Measurements from ENCODE around the gene LCP1. TPM values are rescaled to one million over a fixed set of nuclear protein-coding genes. Genes with fewer than 3 reads are reported as not detected.

Gene LCP1
- total and polyA plus RNA-seq, 8 donors: 13.5 to 401 (median 20.4) TPM

GRCh38 chr13:46124967-46125933 is 56.7 kb downstream of the LCP1 start:
- Histone ChIP-seq H3K36me3 (peaks cover 0 to 46% of the 10 kb centered on the region in 2 donors), H3K27ac (no peak overlapping the region), H3K4me3 (no peak overlapping the region), H3K9me3 (no peaks in the 10 kb centered on the region), H3K4me1 (peaks cover 0 to 29% of the 10 kb centered on the region in 2 donors), H3K27me3 (no peaks in the 10 kb centered on the region)
- TF ChIP-seq CTCF (IDR thresholded peaks at IDR 0.05): no peak
- DNase-seq: no peak
- peak; percentile 12 for ATAC-seq
- intact Hi-C loops (cut with DNase I): no loop called here

DNA sequence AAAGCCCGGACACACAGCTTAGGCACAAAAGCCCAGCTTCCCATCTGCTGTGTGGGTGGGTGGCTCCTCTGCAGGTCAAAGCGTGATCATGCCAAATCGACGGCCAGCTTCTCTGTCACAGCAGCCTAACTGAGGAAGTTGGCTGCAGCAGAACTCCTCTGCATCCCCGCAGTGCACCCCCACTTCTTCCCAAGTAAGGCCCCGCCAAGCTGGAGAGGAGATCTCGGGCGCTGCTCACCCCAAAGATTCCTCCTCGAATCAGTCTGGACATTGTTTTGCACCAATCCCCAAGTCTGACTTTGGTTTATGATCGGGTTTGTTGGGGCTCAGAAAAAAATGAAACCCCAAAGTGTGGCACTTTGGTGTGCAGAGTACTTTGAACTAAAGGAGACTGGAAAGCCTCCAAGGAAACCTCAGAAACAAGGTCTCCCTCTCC is 57.4 kb downstream of the LCP1 start:
- H3K9me3 ChIP-seq: no peaks in the 10 kb centered on the region
- no peak for TF ChIP-seq CTCF (IDR thresholded peaks at IDR 0.05)
- no peak overlapping the region for H3K4me3 ChIP-seq
- H3K27me3 ChIP-seq: no peaks in the 10 kb centered on the region
- peaks cover 0 to 39% of the 10 kb centered on the region in 2 donors for H3K36me3 ChIP-seq
- ATAC-seq (no peak), DNase-seq (peak in 2 of 4 donors; percentile 51 to 62)
- no peak overlapping the region for H3K27ac ChIP-seq
- H3K4me1 ChIP-seq: peaks cover 0 to 35% of the 10 kb centered on the region in 2 donors
- intact Hi-C loops (cut with DNase I): no loop called here

GRCh38 chr13:46122304-46122703 is 59.7 kb downstream of the LCP1 start:
- Histone ChIP-seq H3K27me3 (no peaks in the 10 kb centered on the region), H3K4me1 (peaks cover 0 to 35% of the 10 kb centered on the region in 2 donors), H3K4me3 (no peak overlapping the region), H3K27ac (no peak overlapping the region), H3K9me3 (no peaks in the 10 kb centered on the region), H3K36me3 (peaks cover 0 to 16% of the 10 kb centered on the region in 2 donors)
- DNase-seq (no peak), ATAC-seq (no peak)
- TF ChIP-seq CTCF (IDR thresholded peaks at IDR 0.05): no peak
- intact Hi-C loops (cut with DNase I): no loop called here

DNA sequence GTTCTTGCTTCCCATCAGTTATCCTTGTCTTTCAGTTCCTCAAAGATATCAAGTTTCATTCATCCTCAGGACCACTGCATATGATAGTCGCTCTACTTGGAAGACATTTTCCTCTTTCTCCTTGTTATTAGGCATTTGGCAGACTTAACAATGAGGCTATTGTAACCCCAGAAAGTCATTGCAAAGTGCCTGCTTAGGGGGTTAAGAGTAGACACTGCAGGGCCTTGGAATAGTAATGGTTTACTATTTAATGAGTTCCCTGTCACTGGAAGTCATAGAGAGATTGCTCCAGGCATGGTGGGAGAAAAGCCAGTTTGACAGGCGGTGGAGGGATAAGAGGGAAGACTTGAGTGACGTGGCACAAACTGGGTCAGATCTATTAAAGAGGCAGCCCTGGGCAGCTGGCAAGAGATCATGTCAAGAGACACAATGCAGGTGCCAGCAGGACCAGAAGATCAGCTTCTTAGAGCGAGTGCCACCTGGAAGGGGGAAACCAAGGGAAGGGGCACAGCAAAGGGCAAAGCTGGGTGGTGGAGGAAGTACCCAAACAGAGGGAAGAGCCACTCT is 60.3 kb downstream of the LCP1 start:
- peaks cover 0 to 10% of the 10 kb centered on the region in 2 donors for H3K36me3 ChIP-seq
- DNase-seq (no peak), ATAC-seq (no peak)
- no peaks in the 10 kb centered on the region for H3K27me3 ChIP-seq
- peaks cover 0 to 30% of the 10 kb centered on the region in 2 donors for H3K4me1 ChIP-seq
- H3K4me3 ChIP-seq: no peak overlapping the region
- H3K27ac ChIP-seq: no peak overlapping the region
- no peak for TF ChIP-seq CTCF (IDR thresholded peaks at IDR 0.05)
- intact Hi-C loops (cut with DNase I): no loop called here
- no peaks in the 10 kb centered on the region for H3K9me3 ChIP-seq

DNA sequence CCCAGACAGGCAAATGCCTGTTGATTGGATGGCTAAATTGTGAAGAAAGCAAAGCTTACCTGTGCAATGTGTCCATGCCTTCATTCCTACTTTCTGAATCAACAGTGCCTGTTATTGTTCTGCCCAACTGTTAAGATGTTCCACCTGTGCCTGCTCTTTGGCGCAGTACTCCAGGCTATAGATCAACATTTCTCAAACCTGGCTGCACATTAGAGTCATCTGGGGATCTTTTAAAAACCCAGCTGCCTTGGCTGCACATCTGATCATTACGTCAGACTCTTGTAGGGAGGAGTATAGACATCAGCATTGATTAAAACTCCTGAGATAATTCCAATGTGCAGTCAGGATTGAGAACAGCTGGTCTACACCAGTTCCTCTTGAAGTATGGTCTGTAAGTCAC is 60.9 kb downstream of the LCP1 start:
- ATAC-seq (no peak), DNase-seq (no peak)
- H3K9me3 ChIP-seq: no peaks in the 10 kb centered on the region
- no peak for TF ChIP-seq CTCF (IDR thresholded peaks at IDR 0.05)
- H3K36me3 ChIP-seq: peaks cover 0 to 4% of the 10 kb centered on the region in 2 donors
- peaks cover 0 to 25% of the 10 kb centered on the region in 2 donors for H3K4me1 ChIP-seq
- intact Hi-C loops (cut with DNase I): no loop called here
- H3K27ac ChIP-seq: no peak overlapping the region
- H3K27me3 ChIP-seq: no peaks in the 10 kb centered on the region
- H3K4me3 ChIP-seq: no peak overlapping the region

Measured in left lung (tissue), 10 donors.